Right hindlimb (tissue), 1 donor: ENCODE data around the gene SELENBP1.
"Not testable (repeated sequence)": the region's sequence is repeated elsewhere in the genome, so short reads cannot be mapped to it uniquely, and the experiment has no call there.

ENCODE experiments used
- DNase-seq: peaks from one replicate; pipeline ENCODE4 v3.0.0-alpha.2; 2018

SELENBP1 gene

GRCh38 chr1:151377150-151377884 is 4.8 kb upstream of the SELENBP1 start:
- DNase-seq: no peak

DNA sequence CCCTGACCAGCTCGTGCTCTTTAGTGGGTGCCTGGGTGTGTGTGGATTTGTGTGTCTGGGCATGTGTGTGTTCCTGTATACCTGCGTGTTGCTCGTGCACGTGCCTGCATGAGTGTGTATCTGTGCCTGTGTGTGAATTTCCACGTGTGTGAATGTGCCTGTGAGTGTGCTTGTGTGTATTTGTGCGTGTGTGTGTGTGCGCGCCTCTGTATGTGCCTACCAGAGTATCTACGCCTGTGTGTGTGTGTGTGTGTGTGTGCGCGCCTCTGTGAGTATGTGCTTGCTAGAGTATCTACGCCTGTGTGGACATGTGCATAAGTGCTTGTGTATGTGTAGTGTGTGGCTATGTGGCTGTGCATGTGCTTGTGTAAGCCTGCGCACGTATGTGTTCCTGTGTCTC is 691 bp upstream of the SELENBP1 start:
- DNase-seq: no peak

- DNase-seq: peak; percentile 80
Measured at GRCh38 chr1:151371370-151372057, 991 bp downstream of the SELENBP1 start.

GRCh38 chr1:151370211-151370911 is 2.1 kb downstream of the SELENBP1 start:
- DNase-seq: no peak

GRCh38 chr1:151369621-151370048 is 2.9 kb downstream of the SELENBP1 start:
- DNase-seq: no peak

GRCh38 chr1:151369302-151369610 is 3.2 kb downstream of the SELENBP1 start:
- no peak for DNase-seq

GRCh38 chr1:151368393-151369301 is 3.9 kb downstream of the SELENBP1 start:
- no peak for DNase-seq

DNA sequence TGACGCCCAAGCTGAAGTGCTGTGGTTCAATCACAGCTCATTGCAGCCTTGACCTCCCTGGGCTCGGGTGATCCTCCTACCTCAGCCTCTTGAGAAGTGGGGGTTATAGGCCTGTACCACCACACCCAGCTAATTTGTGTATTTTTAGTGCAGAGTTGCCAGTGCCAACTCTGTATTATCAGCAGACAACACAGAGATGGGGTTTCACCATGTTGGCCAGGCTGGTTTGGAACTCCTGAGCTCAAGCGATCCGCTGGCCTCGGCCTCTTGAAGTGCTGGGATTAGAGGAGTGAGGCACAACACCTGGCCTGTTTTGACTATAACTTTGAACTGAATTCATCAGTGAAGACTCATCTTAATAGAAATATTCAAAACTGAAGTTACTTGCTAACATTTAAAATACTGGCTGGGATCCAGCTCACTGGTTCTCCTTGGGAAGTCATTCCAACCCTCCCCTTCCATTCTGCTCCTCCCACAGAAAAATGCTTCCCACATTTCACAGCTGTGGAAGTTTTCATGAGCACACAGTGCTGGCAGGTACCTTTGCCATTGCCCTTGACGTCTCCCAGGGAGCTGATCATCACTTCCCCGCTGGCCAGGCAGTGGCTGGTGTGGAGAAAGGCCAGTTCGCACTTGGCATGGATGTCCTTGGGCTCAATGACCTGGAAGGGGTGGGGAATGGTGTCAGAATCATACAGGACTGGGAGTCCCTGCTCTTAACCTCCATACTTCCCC is 4.7 kb downstream of the SELENBP1 start:
- DNase-seq: no peak

- no peak for DNase-seq
Measured at GRCh38 chr1:151364996-151365395, 7.5 kb downstream of the SELENBP1 start.

GRCh38 chr1:151362308-151363155 is 10.0 kb downstream of the SELENBP1 start:
- DNase-seq: no peak

GRCh38 chr1:151361883-151362282 is 10.6 kb downstream of the SELENBP1 start:
- no peak for DNase-seq

GRCh38 chr1:151356696-151357095 is 15.8 kb downstream of the SELENBP1 start:
- DNase-seq: no peak

GRCh38 chr1:151352021-151352718 is 20.3 kb downstream of the SELENBP1 start:
- no peak for DNase-seq

DNA sequence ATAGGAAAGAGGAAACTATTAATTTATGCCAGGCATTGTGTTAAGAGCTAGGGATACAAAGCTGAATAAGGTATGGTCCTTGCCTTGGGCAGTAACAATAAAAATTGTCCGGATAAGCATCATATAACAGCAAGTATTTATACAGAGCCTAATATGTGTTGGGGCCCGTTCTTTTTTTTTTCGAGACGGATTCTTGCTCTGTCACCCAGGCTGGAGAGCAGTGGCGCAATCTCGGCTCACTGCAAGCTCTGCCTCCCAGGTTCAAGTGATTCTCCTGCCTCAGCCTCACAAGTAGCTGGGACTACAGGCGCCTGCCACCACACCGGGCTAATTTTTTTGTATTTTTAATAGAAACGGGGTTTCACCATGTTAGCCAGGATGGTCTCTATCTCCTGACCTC is 22.2 kb downstream of the SELENBP1 start:
- DNase-seq: not testable (repeated sequence)

DNA sequence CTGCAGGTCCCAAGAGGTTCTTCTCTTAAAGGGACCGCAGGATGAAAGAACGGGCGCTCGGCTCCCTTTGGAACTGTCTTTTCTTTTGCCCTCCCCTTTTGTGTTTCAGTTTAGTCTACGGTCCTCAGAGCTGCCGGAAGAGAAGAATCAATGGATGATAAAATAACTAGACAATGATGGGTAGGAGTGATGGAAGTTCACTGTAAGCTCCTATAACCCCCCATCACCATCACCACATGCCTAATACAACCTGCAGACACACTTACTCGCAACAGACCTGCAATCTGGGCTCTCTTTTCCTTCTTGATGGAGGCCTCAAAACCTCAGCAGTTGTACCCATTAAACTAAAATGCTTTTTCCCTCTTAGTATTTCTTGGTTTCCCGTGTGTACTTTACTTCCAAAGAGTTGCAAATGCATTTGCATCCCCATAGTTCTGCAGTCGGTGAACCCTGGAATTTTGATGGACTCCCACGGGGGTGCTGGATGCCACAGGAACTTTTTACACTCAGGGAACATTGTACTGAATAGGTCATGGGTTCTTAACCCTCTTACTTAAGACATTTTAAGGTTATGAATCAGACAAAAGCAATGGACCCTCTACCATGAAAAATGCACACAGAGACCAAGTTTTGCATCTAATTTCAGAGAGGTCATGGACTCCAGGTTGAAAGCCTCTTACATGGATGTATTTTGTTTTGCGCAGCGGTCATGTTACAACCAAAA is 24.8 kb downstream of the SELENBP1 start:
- DNase-seq: no peak

GRCh38 chr1:151346769-151347522 is 25.6 kb downstream of the SELENBP1 start, which contains the start of gene RFX5:
Gene RFX5, minus strand, starts transcription at chr1:151347252. Its CDS starts 932 bp downstream, at chr1:151346320.
- DNase-seq: peak; percentile 97

GRCh38 chr1:151346082-151346768 is 26.3 kb downstream of the SELENBP1 start:
- DNase-seq: no peak

- DNase-seq: no peak
Measured at GRCh38 chr1:151344291-151344690, 28.2 kb downstream of the SELENBP1 start.
